Measurements from ENCODE around the gene BBOF1. TPM values are rescaled to one million over a fixed set of nuclear protein-coding genes. Genes with fewer than 3 reads are reported as not detected.

Gene BBOF1
- total RNA-seq, 1 experiment from 2014 or later: 1.8 TPM

DNA sequence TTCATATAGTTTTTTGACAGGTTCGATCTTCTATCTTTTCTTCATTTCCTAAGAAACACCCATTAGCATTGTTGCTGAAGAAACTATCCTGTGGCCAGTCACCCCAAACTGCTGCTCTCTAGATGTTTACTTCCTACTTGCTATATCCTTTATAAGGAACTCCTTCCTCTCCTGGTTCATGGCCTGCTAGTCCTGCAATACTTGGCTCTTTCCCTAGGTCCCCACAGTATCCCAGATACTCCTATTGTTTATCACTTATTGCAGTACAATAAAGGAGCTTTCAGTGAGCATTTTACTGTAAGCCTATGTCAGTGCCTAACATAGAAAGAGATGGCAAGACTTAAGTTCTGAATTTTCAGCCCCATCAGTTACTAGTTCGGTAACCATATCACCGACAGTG, 62.3 kb downstream of the BBOF1 start:
- in situ Hi-C loops (cut with HindIII; ENCODE audit: low pct_unique_long_range_greater_than_20kb, low sequenced_read_pairs): no loop called here
- no peak for DNase-seq (ENCODE audit: low read depth, low spot score)

DNA sequence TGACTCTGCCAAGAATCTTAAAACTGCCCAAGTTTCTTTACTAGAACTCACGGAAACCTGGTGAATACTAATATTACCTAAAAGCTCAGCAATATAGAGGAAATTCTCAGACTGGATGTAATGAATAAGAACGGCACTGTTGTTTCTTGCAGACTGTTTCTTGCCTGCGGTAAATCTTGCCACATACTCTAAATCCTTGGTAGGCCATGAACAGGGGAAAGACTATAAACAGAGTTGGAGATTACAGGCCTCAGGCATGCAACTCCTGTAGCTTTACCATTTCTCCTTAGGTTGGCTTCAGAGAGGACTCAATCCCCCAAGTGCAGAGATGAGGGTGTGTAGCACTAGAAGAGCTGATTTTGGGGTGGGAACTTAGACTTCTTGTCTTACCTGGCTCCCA, 64.0 kb downstream of the BBOF1 start:
- peak; percentile 23 for DNase-seq (ENCODE audit: low read depth, low spot score)
- in situ Hi-C loops (cut with HindIII; ENCODE audit: low pct_unique_long_range_greater_than_20kb, low sequenced_read_pairs): no loop called here

DNA sequence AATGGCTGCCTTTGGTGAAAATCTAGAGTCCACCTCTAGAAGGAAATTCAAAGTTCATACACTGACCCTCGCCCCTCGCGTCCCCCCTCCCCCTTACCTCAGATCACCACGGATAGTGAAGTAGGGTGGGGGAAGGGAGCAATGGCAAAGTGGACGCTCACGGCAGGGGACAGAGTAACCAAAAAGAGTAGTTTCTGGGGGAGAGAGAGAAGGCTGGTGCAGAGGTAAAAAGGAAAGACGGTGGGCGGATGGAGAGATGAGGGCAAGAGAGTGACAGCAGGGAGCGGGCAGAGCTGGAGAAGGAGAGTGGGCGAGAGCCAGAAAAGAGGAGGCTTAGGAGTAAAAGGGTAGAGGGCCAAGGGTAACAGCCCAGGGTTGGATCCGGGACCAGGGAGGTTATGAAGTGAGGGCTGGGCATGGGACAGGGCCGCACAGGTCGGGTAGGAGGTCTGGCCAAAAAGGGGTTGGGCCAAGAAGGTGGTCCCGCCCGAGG, 64.7 kb downstream of the BBOF1 start:
- in situ Hi-C loops (cut with HindIII; ENCODE audit: low pct_unique_long_range_greater_than_20kb, low sequenced_read_pairs): no loop called here

DNA sequence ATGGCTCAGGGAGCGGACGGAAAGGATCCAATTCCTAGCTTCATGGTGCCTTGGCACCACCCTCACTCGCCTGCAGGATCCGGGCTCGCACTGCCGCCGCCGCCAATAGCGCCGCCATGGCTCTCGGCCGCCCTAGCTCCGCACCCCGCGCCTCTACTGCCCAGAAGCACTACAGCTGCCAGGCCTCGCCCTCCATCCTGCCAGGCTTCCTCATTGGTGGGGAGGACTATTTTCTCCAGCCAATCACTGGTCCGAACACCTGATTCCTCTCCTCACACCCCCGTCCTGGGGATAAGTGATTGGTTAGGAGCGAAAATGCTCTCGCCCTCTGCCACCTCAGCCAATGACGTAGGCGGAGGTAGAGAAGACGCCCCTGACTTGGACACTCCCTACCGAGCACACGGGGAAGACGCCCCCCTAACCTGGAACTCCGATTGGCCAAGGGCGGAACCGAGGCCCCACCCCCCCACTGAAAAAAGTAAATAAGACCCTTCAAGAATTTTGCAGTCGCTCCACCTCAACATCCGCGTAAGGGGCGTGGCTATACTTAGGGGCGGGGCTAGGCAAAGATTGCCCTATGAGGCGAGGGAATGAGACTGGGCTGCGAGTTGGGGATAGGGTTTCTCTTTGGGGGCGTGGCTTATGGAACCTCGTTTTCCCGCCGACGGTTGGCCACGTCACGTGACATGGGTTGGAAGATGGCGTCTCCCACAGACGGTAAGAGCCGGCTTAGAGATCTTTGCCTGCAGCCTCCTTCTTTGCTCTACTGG, 65.3 kb downstream of the BBOF1 start, which contains the start of the genes ALDH6A1 and LIN52:
Gene ALDH6A1 (minus strand): TSS at position 177 of the 770 bp plus-strand sequence. CDS start 59 bp downstream, at position 118.
Gene LIN52 (plus strand): TSS at position 680 of the 770 bp plus-strand sequence. CDS start 19 bp downstream, at position 699.
- peak; percentile 100 for DNase-seq (ENCODE audit: low read depth, low spot score)
- in situ Hi-C loops (cut with HindIII; ENCODE audit: low pct_unique_long_range_greater_than_20kb, low sequenced_read_pairs): no loop called here

More for the DNA sequence above, 64.7 kb downstream of the BBOF1 start:
- no peak for DNase-seq (ENCODE audit: low read depth, low spot score)

DNA sequence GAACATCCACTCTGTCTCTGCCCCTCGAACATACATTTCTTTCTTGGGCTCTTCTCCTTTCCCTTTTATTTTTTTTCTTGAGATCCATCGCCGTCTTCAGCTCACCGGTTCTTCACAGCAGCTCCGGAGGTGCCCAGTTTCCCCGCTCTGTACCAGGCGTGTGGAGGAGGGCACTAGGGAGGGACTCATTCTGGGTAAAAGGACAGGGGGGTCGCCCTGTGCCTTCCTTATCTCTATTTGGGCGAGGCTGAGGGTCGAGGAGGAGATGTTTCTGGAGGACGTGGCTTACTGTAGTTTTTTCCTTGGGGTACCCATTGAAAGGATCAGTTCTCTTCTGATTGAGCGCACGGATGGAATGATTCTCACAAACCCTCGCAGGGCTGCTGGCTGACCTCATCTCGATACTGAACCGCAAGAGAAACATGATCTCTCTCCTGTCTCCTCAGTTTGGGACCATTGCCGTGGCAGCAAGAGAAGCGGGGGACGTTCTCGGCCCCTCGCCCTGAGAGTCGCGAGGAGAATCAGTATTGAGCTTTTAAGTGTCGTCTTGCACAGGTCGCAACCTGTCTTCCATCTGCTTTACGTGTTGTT, 66.0 kb downstream of the BBOF1 start:
- DNase-seq (ENCODE audit: low read depth, low spot score): peak; percentile 19
- in situ Hi-C loops (cut with HindIII; ENCODE audit: low pct_unique_long_range_greater_than_20kb, low sequenced_read_pairs): no loop called here

DNA sequence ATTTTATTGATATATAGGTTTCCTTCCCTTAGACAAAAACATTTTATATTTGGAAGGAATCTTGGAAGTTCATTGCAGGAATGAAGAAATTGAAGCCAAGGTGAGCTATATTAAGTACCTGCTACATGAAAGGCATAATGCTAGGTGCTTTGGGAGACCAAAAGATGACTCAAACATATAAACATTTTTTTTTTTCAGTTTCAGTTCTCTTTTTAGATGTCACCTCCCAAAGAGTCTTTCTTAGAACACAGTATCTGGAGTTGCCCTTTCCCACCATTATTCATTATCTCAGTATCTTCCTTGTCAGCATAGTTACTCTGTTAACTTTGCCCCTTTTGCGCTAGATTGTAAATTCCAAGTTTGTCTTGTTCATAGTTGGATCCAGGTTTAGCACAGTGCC, 66.7 kb downstream of the BBOF1 start:
- in situ Hi-C loops (cut with HindIII; ENCODE audit: low pct_unique_long_range_greater_than_20kb, low sequenced_read_pairs): no loop called here
- no peak for DNase-seq (ENCODE audit: low read depth, low spot score)

DNA sequence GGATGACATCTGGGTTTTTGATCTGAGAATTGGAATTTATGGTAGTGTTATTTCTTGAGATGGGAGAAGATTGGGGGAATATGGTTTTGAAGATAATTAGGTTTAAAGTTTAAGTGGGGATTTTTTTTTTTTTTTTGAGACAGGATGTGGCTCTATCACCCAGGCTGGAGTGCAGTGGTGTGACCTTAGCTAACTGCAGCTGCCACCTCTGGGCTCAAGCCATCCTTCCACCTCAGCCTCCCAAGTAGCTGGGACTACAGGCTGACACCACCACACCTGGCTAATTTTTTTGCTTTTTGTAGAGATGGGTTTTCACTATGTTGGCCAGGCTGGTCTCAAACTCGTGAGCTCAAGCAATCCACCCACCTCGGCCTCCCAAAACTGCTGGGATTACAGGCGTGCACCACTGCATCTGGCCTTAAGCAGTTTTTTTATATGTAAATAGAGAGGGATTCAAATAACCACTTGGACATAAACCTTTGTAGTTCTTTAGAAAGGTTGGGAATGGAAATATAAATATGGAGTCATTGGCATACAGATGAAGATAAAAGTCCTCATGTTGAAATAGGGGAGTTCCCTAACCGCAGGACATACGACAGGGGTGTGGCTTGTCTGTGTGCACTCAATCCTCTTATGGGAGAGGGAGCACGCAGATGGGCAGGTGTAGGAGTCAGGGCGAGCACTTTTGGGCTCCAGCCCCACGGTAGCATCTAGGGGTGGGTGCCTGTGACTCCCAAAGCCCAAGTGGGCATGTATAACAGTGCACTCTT, 70.3 kb downstream of the BBOF1 start:
- DNase-seq (ENCODE audit: low read depth, low spot score): no peak
- in situ Hi-C loops (cut with HindIII; ENCODE audit: low pct_unique_long_range_greater_than_20kb, low sequenced_read_pairs): no loop called here

DNA sequence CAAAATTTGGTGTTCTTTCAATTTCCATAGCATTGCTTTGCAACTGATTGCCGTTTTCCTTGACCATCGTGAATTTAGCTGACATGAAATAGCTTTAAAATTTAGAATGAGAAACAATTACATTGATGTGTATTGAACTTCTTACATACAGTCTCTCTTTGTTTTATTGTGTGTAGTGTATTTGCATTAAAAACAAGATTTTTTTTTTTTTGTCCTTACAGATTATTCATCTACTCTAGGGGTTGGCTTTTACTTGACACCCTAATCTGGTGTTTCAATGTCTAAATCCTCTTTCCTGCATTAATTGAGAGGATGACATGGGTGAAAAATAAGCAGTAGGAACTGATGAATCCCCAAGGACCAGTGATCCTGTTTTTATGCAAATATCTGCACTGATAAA, 86.2 kb downstream of the BBOF1 start:
- in situ Hi-C loops (cut with HindIII; ENCODE audit: low pct_unique_long_range_greater_than_20kb, low sequenced_read_pairs): loop anchor here (25.0 kb wide), 1 partner anchor 182 kb away; no protein-coding TSS in a partner anchor
- no peak for DNase-seq (ENCODE audit: low read depth, low spot score)

DNA sequence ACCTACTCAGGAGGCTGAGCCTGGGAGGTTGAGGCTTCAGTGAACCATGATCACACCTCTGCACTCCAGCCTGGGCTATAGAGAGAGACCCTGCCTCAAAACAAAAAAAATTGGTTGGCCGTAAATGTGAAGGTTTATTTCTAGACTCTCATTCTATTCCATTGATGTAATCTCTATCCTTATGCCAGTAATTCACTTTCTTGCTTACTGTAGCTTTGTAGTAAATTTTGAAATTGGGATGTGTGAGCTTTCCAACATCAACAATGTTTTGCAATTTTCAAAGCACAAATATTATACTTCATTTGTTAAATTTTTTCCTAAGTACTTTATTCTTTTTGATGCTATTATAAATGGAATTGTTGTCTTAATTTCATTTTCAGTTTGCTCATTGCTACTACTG, 90.2 kb downstream of the BBOF1 start:
- in situ Hi-C loops (cut with HindIII; ENCODE audit: low pct_unique_long_range_greater_than_20kb, low sequenced_read_pairs): loop anchor here (25.0 kb wide), 1 partner anchor 178 kb away; no protein-coding TSS in a partner anchor
- no peak for DNase-seq (ENCODE audit: low read depth, low spot score)

DNA sequence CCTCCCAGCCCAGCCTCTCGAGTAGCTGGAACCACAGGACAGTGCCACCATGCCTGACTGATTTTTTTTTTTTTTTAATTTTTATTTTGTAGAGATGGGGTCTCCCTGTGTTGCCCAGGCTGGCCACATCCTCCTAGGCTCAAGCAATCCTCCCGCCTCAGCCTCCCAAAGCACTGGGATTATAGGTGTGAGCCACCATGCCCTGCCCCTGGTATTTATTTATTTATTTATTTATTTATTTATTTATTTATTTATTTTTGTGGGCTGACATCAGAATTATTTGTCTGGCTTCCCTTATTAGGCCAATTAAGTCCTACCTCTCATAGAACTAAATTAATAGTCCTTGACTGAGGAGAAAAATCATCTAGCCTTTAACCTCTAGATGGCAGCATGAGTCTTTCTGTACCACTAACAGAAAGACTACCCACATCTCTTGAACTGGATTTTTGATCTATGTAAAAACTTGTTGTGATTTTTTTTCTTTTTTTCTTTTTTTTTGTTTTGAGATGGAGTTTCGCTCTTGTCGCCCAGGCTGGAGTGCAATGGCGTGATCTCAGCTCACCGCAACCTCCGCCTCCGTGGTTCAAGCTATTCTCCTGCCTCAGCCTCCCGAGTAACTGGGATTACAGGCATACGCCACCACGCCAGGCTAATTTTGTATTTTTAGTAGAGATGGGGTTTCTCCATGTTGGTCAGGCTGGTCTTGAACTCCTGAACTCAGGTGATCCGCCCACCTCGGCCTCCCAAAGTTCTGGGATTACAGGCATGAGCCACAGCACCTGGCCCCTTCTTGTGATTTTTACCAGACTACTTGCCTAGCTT, 92.5 kb downstream of the BBOF1 start:
- peak; percentile 72 for DNase-seq (ENCODE audit: low read depth, low spot score)
- in situ Hi-C loops (cut with HindIII; ENCODE audit: low pct_unique_long_range_greater_than_20kb, low sequenced_read_pairs): loop anchor here (25.0 kb wide), 1 partner anchor 176 kb away; no protein-coding TSS in a partner anchor

Small RNA genes lying within 50 kb of the gene (small RNA-seq; reads per million reads assigned to genes)
- gene AC005480.2: 0 reads per million in 2 experiments

Other genes starting within 250 kb of the BBOF1 start
- gene PTGR2, start 167.5 kb upstream of the BBOF1 start, total RNA-seq (2014; rRNA removed; shearing (Covaris generic)): 6.6 and 7.7 TPM in 2 replicates
- gene ZNF410, start 132.5 kb upstream of the BBOF1 start, total RNA-seq (2014; rRNA removed; shearing (Covaris generic)): 63.9 and 69.7 TPM in 2 replicates
- gene FAM161B, start 69.3 kb upstream of the BBOF1 start, total RNA-seq (2014; rRNA removed; shearing (Covaris generic)): 0.75 and 1.1 TPM in 2 replicates
- 22.9 and 39.0 TPM in 2 replicates for gene COQ6, start 69.0 kb upstream of the BBOF1 start, total RNA-seq (2014; rRNA removed; shearing (Covaris generic))
- 8.5 and 9.3 TPM in 2 replicates for gene ENTPD5, start 61 bp upstream of the BBOF1 start, total RNA-seq (2014; rRNA removed; shearing (Covaris generic))
- gene ALDH6A1, start 65.1 kb downstream of the BBOF1 start, total RNA-seq (2014; rRNA removed; shearing (Covaris generic)): 11.2 and 12.9 TPM in 2 replicates
- gene LIN52, start 65.6 kb downstream of the BBOF1 start, total RNA-seq (2014; rRNA removed; shearing (Covaris generic)): 10.5 and 11.8 TPM in 2 replicates
- gene VSX2, start 220.1 kb downstream of the BBOF1 start, total RNA-seq (2014; rRNA removed; shearing (Covaris generic)): not detected in 2 replicates